Embryonic facial prominence (tissue), 1 donor: ENCODE data around the gene WDR64.
A peak's percentile ranks its signal among the peaks of the same experiment; 100 is the strongest.
"Not testable (repeated sequence)": the region's sequence is repeated elsewhere in the genome, so short reads cannot be mapped to it uniquely, and the experiment has no call there.

ENCODE experiments used
- DNase-seq: peaks from one replicate; pipeline ENCODE4 v3.0.0-alpha.2; 2016; ENCODE audit errors: extremely low spot score

The WDR64 gene

GRCh38 chr1:241800640-241801039, 148.6 kb downstream of the WDR64 start:
- no peak for DNase-seq

- no peak for DNase-seq
Measured at GRCh38 chr1:241802863-241803262, 150.8 kb downstream of the WDR64 start.

GRCh38 chr1:241804706-241805105, 152.6 kb downstream of the WDR64 start:
- DNase-seq: not testable (repeated sequence)

- no peak for DNase-seq
Measured at GRCh38 chr1:241808265-241808664, 156.2 kb downstream of the WDR64 start.

GRCh38 chr1:241810769-241811405, 158.8 kb downstream of the WDR64 start:
- no peak for DNase-seq

GRCh38 chr1:241813768-241814320, 161.8 kb downstream of the WDR64 start:
- no peak for DNase-seq

- DNase-seq: no peak
Measured at GRCh38 chr1:241816008-241816407, 163.9 kb downstream of the WDR64 start.

- no peak for DNase-seq
Measured at GRCh38 chr1:241817331-241817792, 165.3 kb downstream of the WDR64 start.

- DNase-seq: no peak
Measured at GRCh38 chr1:241817956-241818612, 166.0 kb downstream of the WDR64 start.

GRCh38 chr1:241819340-241819866, 167.3 kb downstream of the WDR64 start:
- DNase-seq: no peak

- DNase-seq: no peak
Measured at GRCh38 chr1:241821363-241821762, 169.3 kb downstream of the WDR64 start.

- no peak for DNase-seq
Measured at GRCh38 chr1:241822846-241823245, 170.8 kb downstream of the WDR64 start.

GRCh38 chr1:241823925-241824324, 171.8 kb downstream of the WDR64 start:
- DNase-seq: no peak

GRCh38 chr1:241825581-241825980, 173.5 kb downstream of the WDR64 start:
- no peak for DNase-seq

- not testable (repeated sequence) for DNase-seq
Measured at GRCh38 chr1:241826613-241827012, 174.5 kb downstream of the WDR64 start.

GRCh38 chr1:241827264-241827663, 175.2 kb downstream of the WDR64 start:
- DNase-seq: no peak

- DNase-seq: no peak
Measured at GRCh38 chr1:241828463-241829021, 176.5 kb downstream of the WDR64 start.

- DNase-seq: no peak
Measured at GRCh38 chr1:241829468-241829867, 177.4 kb downstream of the WDR64 start.

GRCh38 chr1:241834733-241835377, 182.8 kb downstream of the WDR64 start:
- peak; percentile 60 for DNase-seq

GRCh38 chr1:241836941-241837340, 184.9 kb downstream of the WDR64 start:
- no peak for DNase-seq

GRCh38 chr1:241837416-241837815, 185.3 kb downstream of the WDR64 start:
- no peak for DNase-seq

GRCh38 chr1:241837901-241838300, 185.8 kb downstream of the WDR64 start:
- DNase-seq: no peak
